Common myeloid progenitor, CD34-positive (primary cell): ENCODE results near the gene NRF1.
A peak's percentile ranks its signal among the peaks of the same experiment; 100 is the strongest.

Source experiments
- CTCF ChIA-PET: fragments of 350-600 bp; sonication (Branson Sonifier 250); formaldehyde crosslinking; loops from one replicate; lab custom pipeline; 2021; ENCODE audit warnings: antibody characterized with exemption; lab: Charles Lee
- POLR2A ChIA-PET: fragments of 350-600 bp; sonication (Branson Sonifier 250); formaldehyde crosslinking; loops from one replicate; lab custom pipeline; 2021; ENCODE audit warnings: antibody characterized with exemption; lab: Charles Lee
- DNase-seq, 3 donors: peaks; one replicate each; pipeline versions ENCODE4 v3.0.0 to v3.0.0-alpha.2; 2013
- H3K27ac ChIP-seq, 2 experiments: 1 replicate in 1 of 2; 2 replicates in 1 of 2; pipeline ENCODE4 v1.7.0; 2013; ENCODE audit warnings: inconsistent platforms in 2 of 2, low read length in 2 of 2, mild to moderate bottlenecking in 2 of 2, low read depth in 1 of 2, moderate library complexity in 1 of 2; ENCODE audit not compliant: severe bottlenecking in 2 of 2, insufficient read depth in 1 of 2, poor library complexity in 1 of 2
- H3K27me3 ChIP-seq, 5 experiments: replicated peaks in 2 of 5; 1 replicate in 3 of 5; 2 replicates in 2 of 5; pipeline versions ENCODE4 v1.6.1 to v1.7.0; 2013; ENCODE audit warnings: low read length in 4 of 5, mild to moderate bottlenecking in 2 of 5, moderate library complexity in 2 of 5, inconsistent platforms in 1 of 5; ENCODE audit not compliant: insufficient read depth in 5 of 5, control insufficient read depth in 4 of 5
- H3K36me3 ChIP-seq, 4 experiments: 1 replicate in 2 of 4; 2 replicates in 2 of 4; pipeline versions ENCODE4 v1.6.1 to v1.7.0; 2013; ENCODE audit warnings: low read length in 3 of 4, control low read depth in 1 of 4, mild to moderate bottlenecking in 1 of 4; ENCODE audit not compliant: control insufficient read depth in 4 of 4, insufficient read depth in 4 of 4
- H3K4me1 ChIP-seq, 4 experiments: 1 replicate in 3 of 4; 2 replicates in 1 of 4; pipeline versions ENCODE4 v1.6.1 to v1.7.1; 2013; ENCODE audit warnings: low read length in 3 of 4, mild to moderate bottlenecking in 3 of 4, control low read depth in 1 of 4, inconsistent platforms in 1 of 4, moderate library complexity in 1 of 4; ENCODE audit not compliant: control insufficient read depth in 4 of 4, insufficient read depth in 4 of 4; ENCODE audit errors: control extremely low read depth in 1 of 4
- H3K4me3 ChIP-seq, 7 experiments: 1 replicate in 4 of 7; 2 replicates in 3 of 7; pipeline versions ENCODE4 v1.5.1 to v1.7.0; 2013; ENCODE audit warnings: mild to moderate bottlenecking in 7 of 7, low read length in 6 of 7, moderate library complexity in 6 of 7, inconsistent platforms in 2 of 7, low read depth in 2 of 7, control low read depth in 1 of 7; ENCODE audit not compliant: insufficient read depth in 4 of 7, control insufficient read depth in 1 of 7; ENCODE audit errors: extremely low read depth in 1 of 7
- H3K9me3 ChIP-seq, 5 experiments: 1 replicate in 4 of 5; 2 replicates in 1 of 5; pipeline versions ENCODE4 v1.6.1 to v1.7.1; 2013; ENCODE audit warnings: low read length in 4 of 5, mild to moderate bottlenecking in 2 of 5, inconsistent platforms in 1 of 5, low read depth in 1 of 5, moderate library complexity in 1 of 5; ENCODE audit not compliant: control insufficient read depth in 4 of 5, insufficient read depth in 2 of 5; ENCODE audit errors: control extremely low read depth in 1 of 5
- WGBS: methylation state at CpG from one replicate; pipeline ENCODE4 v1.1.5; 2013; ENCODE audit not compliant: insufficient coverage; 5-methylcytosine and 5-hydroxymethylcytosine counted together

NRF1 gene

DNA sequence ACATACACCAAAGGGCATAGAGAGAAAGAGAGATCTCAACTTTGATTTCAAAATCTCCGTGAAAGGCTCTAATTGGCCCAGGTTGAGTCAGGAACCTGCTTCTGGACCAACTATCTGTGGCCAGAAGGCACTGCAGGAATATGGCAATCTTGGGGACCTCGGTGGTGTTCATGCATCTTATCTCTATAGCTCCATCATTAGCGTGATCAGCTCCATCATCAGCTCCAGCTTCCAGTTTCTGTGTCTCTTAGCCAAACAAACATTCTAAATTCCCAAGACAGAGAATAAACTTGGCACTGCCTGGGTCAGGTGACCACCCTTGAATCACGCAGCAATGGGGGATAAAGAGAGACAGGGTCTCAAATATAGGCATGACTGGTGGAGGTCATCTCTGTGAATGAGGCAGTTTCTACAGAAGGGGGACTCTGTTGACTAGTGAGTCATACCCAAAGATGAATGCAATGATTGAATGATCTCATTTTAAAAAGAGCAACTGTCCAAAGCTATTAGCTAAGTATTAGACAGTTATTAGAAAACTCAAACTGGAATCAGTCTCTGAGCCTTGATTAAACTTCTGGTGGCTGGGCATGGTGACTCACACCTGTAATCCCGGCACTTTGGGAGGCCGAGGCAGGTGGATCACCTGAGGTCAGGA, 5.4 kb upstream of the NRF1 start:
- peaks cover 3 to 31% (median 8%) of the 10 kb centered on the region in 4 experiments for H3K36me3 ChIP-seq
- no peaks in the 10 kb centered on the region for H3K27me3 ChIP-seq
- CTCF ChIA-PET = interaction anchor here (1.0 to 4.3 kb wide), 7 partner anchors 11 to 239 kb away, joined by 3 to 20 read pairs (median 6); no protein-coding TSS in a partner anchor
- POLR2A ChIA-PET = no interaction called here
- peaks cover 6 to 32% (median 31%) of the 10 kb centered on the region in 4 experiments for H3K4me1 ChIP-seq
- no peaks in the 10 kb centered on the region for H3K9me3 ChIP-seq
- no peak overlapping the region for H3K4me3 ChIP-seq
- no peak overlapping the region for H3K27ac ChIP-seq
- WGBS = 99% methylated on average over 6 of the region's 6 CpGs
- no peak for DNase-seq

DNA sequence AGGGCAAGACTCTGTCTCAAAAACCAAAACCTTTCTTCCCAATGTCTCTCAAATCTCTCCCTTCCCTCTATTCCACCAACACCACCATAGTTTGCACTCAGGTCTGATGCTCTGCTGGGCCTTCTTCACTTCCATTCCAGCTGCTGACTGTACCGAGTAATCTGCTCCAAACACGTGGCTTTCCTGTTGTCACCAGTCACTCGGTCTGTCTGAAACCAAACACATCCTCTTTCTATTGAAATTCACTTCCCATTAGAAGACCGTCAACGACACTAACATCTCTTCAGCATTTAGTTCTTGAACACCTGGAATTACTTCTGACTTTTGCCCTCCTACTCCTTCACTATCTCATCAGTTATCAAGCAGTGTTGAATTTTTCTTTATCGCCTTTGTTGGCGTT, 4.7 kb upstream of the NRF1 start:
- 0% methylated on average over 5 of the region's 7 CpGs for WGBS
- Histone ChIP-seq H3K27ac (peak overlapping the region in 1 of 2 experiments; percentile 18), H3K27me3 (no peaks in the 10 kb centered on the region), H3K4me3 (peak overlapping the region in 1 of 7 experiments; percentile 10), H3K4me1 (peaks cover 6 to 32% (median 31%) of the 10 kb centered on the region in 4 experiments), H3K36me3 (peaks cover 3 to 31% (median 8%) of the 10 kb centered on the region in 4 experiments), H3K9me3 (no peaks in the 10 kb centered on the region)
- ChIA-PET CTCF (interaction anchor here (1.1 to 4.3 kb wide), 5 partner anchors 9 to 237 kb away, joined by 3 to 20 read pairs (median 6); no protein-coding TSS in a partner anchor), POLR2A (no interaction called here)
- DNase-seq = peak; percentile 44 to 83 (median 77)

DNA sequence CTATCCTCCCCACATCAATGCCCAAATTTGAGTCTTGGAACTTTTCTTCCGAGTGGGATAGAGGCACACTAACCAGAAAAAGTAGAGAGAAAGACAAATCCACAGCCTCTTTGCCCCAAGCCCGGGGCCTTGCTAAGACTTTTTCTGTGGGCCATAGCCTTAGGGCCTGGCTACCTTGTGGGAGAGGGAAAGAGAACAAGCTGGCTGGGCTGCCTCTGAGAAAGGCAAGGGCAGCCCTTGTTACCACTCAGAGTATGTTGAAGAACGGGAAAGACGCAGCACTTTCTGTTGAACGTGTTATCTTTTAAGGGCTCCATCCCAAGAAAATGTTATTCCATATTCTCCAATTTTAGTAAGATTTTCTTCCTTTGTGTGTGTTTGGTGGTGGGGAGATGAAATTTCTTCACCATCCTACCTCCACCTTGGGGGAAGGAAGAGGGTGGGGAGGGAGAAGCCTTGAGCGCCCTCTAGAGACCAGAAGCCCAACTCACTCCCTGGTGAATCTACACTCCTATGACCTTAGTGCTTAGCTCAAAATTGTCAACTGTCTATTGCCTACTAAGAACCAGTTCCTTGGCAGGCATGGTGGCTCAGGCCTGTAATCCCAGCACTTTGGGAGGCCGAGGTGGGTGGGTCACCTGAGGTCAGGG, 3.9 kb upstream of the NRF1 start:
- H3K27me3 ChIP-seq = no peaks in the 10 kb centered on the region
- no peak overlapping the region for H3K4me3 ChIP-seq
- H3K36me3 ChIP-seq = peaks cover 3 to 31% (median 8%) of the 10 kb centered on the region in 4 experiments
- ChIA-PET POLR2A (interaction anchor here (0.5 kb wide), 1 partner anchor 329 kb away, joined by 3 read pairs; no protein-coding TSS in a partner anchor), CTCF (interaction anchor here (0.6 to 4.3 kb wide), 10 partner anchors 9 to 238 kb away, joined by 3 to 20 read pairs (median 4); partner anchors contain the start of gene SMKR1)
- DNase-seq = peak; percentile 59 to 70 (median 68)
- peaks cover 6 to 34% (median 31%) of the 10 kb centered on the region in 4 experiments for H3K4me1 ChIP-seq
- H3K27ac ChIP-seq = peak overlapping the region in 1 of 2 experiments; percentile 18
- H3K9me3 ChIP-seq = no peaks in the 10 kb centered on the region
- 70% methylated on average over 2 of the region's 7 CpGs for WGBS

DNA sequence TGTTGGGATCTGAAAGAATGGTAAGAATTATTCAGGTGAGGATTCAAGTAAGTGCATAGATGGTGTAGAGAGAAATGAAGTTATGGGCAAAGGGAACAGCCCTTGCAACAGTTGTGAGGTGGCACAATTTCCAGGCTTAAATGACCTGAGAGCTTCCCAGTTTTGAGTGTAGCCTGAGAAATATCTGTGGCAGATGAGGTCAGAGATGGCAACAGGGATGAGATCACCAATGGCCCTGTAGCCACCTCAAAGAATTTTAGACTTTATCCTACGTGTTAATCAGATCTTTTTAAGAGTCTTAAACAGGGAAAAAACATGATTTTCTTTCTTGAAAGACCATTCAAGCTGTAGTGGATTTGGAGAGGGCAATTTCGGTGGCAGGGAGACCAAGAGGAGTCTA, 1.9 kb upstream of the NRF1 start:
- 83% methylated on average over 2 of the region's 2 CpGs for WGBS

DNA sequence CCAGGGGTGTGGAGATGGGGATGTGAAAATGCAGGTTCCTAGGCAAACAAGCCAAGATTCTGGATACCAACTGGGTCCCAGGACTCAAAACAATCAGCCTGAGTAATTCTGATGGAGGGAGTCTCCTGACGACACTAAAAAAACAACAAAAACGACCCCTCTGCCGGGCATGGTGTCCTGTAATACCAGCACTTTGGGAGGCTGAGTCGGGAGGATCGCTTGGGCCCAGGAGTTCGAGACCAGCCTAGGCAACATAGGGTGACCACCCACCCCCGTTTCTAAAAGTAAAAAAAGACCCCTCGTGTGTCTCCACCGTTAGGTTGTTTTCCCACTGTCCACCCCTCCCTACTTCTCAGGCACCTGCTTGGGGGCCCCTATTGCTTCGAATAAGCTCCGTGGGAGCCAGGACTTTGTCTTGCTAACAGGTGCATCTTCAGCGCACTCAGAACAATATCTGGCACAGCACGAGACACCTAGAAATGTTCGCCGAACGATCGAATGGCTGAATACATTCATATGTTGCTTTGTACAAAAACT, 743 bp upstream of the NRF1 start:
- WGBS = 21% methylated on average over 7 of the region's 17 CpGs
- POLR2A ChIA-PET = interaction anchor here (0.8 to 2.0 kb wide), 2 partner anchors 16 to 108 kb away, joined by 3 to 9 read pairs; no protein-coding TSS in a partner anchor

More for the DNA sequence above, 1.9 kb upstream of the NRF1 start:
- Histone ChIP-seq H3K9me3 (no peaks in the 10 kb centered on the region), H3K27me3 (no peaks in the 10 kb centered on the region), H3K4me1 (peaks cover 14 to 48% (median 41%) of the 10 kb centered on the region in 4 experiments), H3K27ac (no peak overlapping the region), H3K4me3 (peak overlapping the region in 1 of 7 experiments; percentile 97), H3K36me3 (peaks cover 3 to 31% (median 8%) of the 10 kb centered on the region in 4 experiments)
- ChIA-PET CTCF (interaction anchor here (1.0 to 1.6 kb wide), 3 partner anchors 12 to 37 kb away, joined by 3 to 5 read pairs (median 4); no protein-coding TSS in a partner anchor), POLR2A (no interaction called here)
- DNase-seq = no peak

DNA sequence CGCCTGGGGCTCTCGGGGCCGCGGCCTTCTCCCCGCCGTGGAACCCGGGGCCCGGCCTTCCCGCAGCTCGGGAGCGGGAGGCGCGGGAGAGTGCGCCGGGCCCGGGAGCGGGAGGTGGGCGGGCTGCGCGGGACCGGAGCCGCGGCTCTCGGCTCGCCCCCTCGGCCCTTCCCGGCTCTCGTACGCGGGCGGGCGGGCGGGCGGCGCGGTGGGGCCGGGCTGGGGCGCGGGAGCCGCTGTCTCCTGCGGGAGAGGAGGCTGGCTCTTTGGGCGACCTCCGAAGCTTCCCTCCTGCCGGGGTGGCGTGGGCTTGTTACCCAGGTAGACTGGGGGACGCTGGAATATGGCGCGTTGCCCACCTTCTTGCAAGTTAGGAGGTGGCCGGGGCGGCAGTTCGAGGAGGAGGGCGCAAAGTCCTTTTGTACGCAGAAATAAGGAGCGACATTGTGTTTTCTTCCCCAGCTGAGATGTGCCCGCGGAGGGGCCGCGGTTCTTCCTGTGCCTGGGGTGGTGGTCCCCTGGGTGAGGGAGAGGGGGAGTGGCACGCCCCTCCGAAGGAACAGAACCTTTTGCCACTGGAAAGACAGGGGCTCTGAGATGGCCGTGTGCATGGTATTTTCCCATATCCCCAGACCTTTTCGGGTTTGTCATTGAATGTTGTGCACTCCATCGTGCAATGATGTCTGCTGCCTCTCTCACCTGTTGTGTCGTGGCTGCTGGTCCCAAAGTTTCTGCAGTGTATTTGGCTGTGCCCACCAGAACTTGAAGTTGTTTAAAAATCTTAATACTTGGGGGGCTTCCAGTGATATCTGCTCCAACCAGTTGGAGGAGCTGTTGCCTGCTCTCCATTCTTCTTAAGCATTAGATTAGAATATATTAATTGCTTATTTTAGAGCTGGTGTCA, 844 bp downstream of the NRF1 start:
- 0% methylated on average over 43 of the region's 64 CpGs for WGBS
- Histone ChIP-seq H3K27me3 (no peaks in the 10 kb centered on the region), H3K4me1 (peaks cover 40 to 60% (median 52%) of the 10 kb centered on the region in 4 experiments), H3K36me3 (peaks cover 3 to 20% (median 8%) of the 10 kb centered on the region in 4 experiments), H3K9me3 (no peaks in the 10 kb centered on the region), H3K27ac (peak overlapping the region; percentile 93 to 98), H3K4me3 (peak overlapping the region; percentile 76 to 98 (median 93))
- ChIA-PET CTCF (interaction anchor here (0.6 to 2.9 kb wide), 16 partner anchors 9 to 245 kb away, joined by 3 to 36 read pairs (median 6); no protein-coding TSS in a partner anchor), POLR2A (interaction anchor here (1.0 to 2.0 kb wide), 3 partner anchors 9 to 21 kb away, joined by 3 to 9 read pairs (median 3); no protein-coding TSS in a partner anchor)
- peak; percentile 70 to 82 (median 81) for DNase-seq

More for the DNA sequence above, 743 bp upstream of the NRF1 start:
- Histone ChIP-seq H3K4me1 (peaks cover 25 to 59% (median 51%) of the 10 kb centered on the region in 4 experiments), H3K27ac (peak overlapping the region; percentile 93 to 98), H3K27me3 (no peaks in the 10 kb centered on the region), H3K9me3 (no peaks in the 10 kb centered on the region), H3K4me3 (peak overlapping the region; percentile 76 to 98 (median 93)), H3K36me3 (peaks cover 3 to 31% (median 8%) of the 10 kb centered on the region in 4 experiments)
- CTCF ChIA-PET = interaction anchor here (1.0 to 2.9 kb wide), 4 partner anchors 10 to 244 kb away, joined by 3 to 24 read pairs (median 4); no protein-coding TSS in a partner anchor
- DNase-seq = no peak
